GM21619 (cell line): ENCODE results near the gene SUCLA2.

Source experiments
- ATAC-seq: cut with Tn5 transposase; IDR thresholded peaks from one replicate; pipeline ENCODE4 v1.9.1; 2021; ENCODE audit not compliant: unreplicated experiment

SUCLA2 gene

DNA sequence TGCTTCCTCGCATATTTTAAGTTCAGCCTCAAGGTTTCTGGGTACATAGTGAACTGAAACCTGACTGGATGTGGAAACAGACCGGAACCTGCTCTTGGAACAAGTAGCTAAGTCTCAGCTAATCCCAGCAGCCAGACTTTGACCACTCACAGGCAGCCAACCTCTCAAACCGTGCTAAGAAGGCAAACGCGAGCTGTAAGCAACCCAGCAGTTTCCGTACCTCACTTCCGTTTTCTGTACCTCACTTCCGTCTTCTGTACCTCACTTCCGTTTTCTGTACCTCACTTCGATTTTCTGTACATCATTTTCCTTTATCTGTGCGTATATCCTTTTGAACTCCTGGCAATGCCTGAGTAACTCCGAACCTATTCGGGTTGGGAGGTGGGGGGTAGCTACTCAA is 96.8 kb downstream of the SUCLA2 start:
- ATAC-seq, result no peak

DNA sequence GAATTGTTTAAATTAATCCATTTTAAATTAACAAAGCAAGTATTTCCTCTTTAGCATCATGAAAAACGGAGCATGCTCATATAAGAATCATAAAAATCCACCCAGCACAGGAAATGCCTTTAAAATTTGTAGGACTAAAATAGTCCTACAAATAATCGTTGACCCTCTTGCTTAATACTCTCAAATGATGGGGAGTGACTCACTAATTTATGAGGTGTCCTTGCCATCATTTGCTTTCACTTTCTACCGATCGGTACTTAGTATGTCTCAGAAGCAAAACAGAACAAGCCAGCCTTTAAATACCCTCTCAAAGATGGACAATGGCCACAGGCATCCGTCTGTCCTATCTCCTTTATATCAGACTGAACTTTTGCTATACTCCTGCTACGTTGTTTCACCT is 97.2 kb downstream of the SUCLA2 start:
- no peak for ATAC-seq

DNA sequence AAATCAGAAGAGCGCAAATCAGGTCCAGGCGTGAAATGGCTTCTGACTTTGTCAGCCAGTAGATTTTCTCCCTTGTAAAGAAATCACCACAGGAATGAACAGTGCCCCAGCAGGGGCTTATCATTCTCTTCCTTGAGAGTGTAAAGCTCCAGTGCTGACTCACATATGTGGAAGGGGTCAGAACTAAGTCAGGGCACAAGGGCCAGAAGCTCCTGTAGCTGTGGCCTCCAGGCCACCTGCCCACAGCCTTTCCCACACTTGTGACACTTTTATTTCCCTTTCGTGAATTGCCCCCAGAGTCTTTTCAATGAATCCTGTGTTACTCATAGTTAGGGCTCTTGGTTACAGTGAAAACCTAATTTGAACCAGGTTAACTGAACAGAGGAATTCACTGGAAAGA is 99.6 kb downstream of the SUCLA2 start:
- ATAC-seq, result no peak

DNA sequence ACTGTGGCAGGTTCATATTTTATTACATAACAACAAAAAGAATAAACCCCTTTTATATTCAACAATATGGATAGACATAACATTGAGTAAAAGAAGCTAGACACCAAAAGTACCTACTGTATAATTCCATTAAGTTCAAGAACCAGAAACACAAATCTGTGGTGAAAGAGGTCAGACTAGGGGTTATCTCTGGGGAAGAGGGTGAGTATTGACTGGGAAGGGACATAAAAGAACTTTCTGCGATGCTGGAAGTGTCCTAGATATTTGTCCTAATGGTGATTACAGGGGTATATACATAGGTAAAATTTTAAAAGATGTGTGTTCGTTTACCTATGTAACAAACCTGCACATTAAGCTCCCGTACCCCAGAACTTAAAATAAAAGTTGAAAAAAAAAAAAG is 103.0 kb downstream of the SUCLA2 start:
- ATAC-seq, result no peak

DNA sequence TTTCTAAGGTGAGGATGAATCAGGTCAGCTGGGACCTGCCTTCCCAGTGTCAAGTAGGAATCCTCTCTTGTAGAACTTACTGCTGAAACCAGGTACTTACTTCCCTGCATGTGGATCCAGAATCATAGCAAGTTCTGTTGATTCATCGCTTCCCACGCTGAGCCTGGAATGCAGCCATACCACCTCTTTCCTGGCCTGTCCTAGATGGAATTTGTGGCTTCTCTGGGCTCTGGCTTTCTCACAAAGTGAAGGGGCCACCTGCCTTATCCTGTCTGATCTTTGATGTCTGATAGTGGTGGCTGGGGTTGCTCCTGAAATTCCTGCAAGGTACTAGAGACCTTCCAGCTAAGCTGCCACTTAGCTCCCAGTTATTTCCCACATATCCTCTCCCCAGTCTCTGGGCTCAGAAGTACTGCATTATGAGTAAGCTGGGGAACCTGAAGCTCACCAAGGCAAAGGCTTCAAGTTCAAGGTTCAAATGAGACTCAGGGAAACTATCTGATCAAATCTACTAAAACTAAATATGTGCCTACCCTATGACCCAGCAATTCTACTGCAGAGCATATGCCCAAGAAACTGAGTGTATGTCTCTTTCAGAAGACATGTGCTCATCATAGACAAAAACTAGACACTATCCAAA is 103.5 kb downstream of the SUCLA2 start:
- no peak for ATAC-seq

DNA sequence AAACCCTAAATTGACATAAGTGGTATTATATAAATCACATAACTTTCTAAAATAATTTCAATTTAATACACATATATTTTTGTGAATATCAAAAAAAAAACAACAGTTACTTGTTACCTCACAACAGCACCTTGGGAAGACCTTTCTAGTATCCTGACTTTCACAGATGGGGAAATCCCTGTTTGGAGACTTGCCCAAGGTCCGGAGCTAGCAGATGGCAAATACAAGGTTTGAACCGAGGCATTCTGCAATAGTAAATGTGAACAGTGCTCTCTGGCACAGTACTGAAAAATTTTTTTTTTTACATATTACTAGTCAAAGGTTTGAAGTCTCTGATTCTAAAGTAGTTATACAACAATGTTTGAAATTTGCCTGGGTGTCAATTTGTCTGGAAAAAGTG is 104.5 kb downstream of the SUCLA2 start:
- no peak for ATAC-seq

DNA sequence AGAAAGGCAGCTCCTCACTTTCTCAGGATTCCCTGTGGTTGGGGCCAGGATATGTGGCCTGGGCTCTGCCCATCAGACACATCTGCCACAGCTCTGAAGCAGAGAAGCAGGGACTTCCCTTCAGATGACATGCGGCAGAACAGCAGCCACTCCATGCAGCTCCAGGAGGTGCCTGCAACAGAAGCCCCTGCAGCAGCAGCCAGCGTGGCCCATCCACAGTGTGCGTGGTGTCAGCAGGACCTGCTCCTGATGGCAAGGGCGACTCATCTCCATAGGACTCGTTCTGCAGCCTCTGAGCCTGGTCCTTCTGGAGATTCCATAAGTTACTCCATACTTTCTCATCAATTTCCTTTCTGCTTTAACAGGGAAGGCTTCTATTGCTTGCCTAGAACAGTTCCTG is 105.0 kb downstream of the SUCLA2 start:
- no peak for ATAC-seq

DNA sequence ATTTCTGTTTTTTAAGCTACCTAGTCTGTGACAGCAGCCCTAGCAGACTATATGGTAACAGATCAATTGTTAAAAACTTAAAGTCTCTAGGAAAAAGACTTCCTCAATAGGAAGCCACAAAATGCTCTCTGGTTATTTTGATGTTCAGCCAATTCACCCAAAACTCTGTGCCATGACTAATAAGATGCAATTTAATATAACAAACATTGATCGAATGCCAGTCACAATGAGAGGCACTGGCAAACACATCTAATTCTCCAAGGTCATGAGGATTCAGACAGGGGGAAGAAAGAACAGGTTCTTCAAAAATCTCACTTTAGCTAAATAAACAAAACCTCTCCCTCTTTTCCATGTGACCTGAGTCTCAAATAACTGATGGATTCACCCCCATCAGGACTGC is 107.5 kb downstream of the SUCLA2 start:
- no peak for ATAC-seq
